ENCODE data around the gene STX11.
A peak's percentile ranks its signal among the peaks of the same experiment; 100 is the strongest.
"Not testable (repeated sequence)": the region's sequence is repeated elsewhere in the genome, so short reads cannot be mapped to it uniquely, and the experiment has no call there.

The STX11 gene

GRCh38 chr6:144149894-144150709 is at the start of gene STX11:
TSS of gene STX11 (plus strand) at chr6:144150517. CDS start at chr6:144186628, 36,111 bp downstream.
- peak; percentile 80 for DNase-seq

- no peak for DNase-seq
These were observed 47.2 kb upstream of the STX11 start for GRCh38 chr6:144103026-144103563.

GRCh38 chr6:144104488-144104887 is 45.8 kb upstream of the STX11 start:
- DNase-seq = no peak

DNA sequence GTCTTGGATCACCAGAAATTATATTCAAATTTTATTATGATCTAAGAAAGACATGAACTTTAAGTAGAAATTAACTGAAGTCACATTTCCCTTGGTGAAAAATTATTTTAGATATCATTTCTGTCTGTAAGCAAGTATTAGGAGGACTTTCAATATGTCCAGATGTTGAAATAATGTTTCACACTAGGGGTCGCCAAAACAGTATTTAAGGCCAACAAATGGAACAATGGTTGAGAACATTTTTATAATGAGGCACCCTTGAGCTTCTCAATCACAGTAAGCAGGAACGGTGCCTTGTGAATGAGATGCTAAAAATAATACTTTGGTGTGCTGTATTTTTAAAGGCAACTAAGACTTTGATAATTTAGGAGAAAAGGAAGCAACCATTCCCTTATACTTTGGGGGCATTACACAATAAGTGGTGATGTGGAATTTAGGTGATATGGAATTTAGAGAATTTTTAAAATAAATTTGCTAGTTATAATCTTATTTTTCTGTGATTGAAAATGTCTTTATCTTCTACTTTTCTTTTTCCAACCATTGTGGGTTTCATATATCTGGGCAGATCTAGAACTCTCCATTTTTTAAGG is 45.3 kb upstream of the STX11 start:
- no peak for DNase-seq

GRCh38 chr6:144106206-144106605 is 44.1 kb upstream of the STX11 start:
- DNase-seq = no peak

GRCh38 chr6:144110210-144110609 is 40.1 kb upstream of the STX11 start:
- DNase-seq = no peak

- DNase-seq = no peak
These were observed 37.0 kb upstream of the STX11 start for GRCh38 chr6:144113366-144113765.

DNA sequence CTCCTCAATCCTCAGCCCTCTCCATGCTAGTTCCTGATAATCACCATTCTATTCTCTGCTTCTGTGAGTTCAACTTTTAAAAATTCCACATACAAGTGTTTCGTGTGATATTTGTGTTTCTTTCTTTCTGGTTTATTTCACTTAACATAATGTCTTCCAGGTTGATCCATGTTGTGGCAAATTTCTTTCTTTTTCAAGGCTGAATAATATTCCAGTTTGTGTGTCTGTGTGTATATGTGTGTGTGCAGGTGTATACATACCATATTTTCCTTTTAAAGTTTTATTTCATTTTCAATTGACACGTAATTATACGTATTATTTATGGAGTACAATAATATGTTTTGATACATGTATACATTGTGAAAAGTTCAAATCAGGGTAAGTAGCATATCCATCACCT is 35.1 kb upstream of the STX11 start:
- no peak for DNase-seq

- no peak for DNase-seq
These were observed 30.9 kb upstream of the STX11 start for GRCh38 chr6:144119376-144119775.

DNA sequence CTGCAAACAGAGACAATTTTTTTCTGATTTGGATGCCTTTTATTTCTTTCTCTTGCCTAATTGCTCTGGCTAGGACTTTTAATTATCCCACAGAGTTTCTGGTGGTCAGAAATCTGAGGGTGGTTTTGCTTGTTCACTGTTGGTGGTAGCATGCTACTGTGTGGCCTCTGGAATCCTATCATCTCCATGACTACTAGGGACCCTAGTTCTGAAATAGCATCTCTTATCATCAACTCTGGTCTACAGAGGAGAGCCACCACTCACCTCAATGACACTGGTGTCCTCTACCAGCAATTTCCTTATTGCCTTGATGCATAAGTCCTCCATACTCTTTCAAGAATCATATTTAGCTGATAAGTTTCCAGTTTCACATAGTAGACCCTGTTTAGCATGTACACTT is 27.5 kb upstream of the STX11 start:
- DNase-seq = no peak

GRCh38 chr6:144123421-144123820 is 26.9 kb upstream of the STX11 start:
- no peak for DNase-seq

DNA sequence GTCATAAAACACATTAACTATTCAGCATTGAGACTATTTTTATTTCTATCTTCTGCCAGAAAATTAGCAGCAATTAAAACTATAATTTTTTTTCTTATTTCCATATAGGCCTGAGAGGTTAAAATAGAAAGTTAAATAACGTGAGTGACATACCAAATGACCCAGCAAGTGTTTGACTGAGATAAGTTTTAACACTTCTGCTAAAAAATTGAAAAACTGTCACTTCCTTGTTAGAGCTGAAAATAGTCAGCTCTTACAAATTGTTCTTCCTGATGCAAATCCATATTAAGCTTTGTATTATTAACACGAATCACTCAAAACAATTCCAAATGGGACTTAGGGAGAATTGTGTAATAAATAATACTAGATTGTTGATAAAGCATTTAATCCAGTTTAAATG is 26.5 kb upstream of the STX11 start:
- no peak for DNase-seq

- DNase-seq = no peak
These were observed 23.2 kb upstream of the STX11 start for GRCh38 chr6:144127097-144127496.

DNA sequence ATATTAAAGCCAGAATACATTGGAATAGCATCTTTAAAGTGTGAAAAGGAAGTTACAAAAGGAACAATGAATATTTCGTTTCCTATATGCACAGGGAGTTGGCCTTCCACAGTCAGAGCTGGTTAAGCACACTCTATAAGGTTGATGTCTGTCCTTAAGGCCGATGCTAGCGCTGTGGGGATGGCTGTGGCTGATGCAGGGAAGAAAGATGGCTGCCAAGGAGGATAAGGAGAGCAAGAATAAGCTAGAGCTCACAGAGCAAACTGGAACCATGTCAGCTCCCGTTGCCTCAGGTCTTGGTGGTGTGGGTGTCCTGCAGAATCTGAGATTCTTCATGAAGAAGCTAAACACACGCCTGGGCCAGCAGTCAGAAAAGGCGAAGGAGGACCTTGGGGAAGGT is 20.8 kb upstream of the STX11 start:
- no peak for DNase-seq

- no peak for DNase-seq
These were observed 19.0 kb upstream of the STX11 start for GRCh38 chr6:144131248-144131709.

DNA sequence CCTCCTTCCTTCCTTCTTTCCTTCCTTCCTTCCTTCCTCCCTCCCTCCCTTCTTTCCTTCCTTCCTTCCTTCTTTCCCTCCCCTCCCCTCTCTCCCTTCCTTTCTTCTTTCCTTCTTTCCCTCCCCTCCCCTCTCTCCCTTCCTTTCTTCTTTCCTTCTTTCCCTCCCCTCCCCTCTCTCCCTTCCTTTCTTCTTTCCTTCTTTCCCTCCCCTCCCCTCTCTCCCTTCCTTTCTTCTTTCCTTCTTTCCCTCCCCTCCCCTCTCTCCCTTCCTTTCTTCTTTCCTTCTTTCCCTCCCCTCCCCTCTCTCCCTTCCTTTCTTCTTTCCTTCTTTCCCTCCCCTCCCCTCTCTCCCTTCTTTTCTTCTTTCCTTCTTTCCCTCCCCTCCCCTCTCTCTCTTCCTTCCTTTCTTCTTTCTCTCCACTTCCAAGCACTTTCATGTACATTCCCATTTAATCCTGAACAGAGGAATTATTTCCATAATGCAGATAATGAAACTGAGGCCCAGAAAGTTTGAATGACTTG is 18.1 kb upstream of the STX11 start:
- DNase-seq = not testable (repeated sequence)

- no peak for DNase-seq
These were observed 17.0 kb upstream of the STX11 start for GRCh38 chr6:144133225-144133821.

DNA sequence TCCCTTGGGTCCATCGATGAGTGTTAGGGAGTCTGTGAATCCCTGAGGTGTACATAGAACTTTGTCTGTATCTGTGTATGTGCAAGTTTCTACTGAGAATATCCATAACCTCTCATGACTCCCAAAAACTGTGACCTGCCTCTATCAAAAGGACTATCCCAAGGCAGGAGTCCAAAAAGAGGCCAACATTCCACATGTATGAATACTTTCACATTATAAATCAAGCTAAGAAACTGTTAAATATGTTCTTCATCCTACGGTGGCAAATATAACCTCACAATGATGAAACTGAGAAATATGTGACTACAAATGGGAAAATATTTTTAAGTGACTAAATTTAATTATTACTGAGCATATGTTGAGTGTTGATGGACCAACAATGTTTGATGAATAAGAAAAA is 16.1 kb upstream of the STX11 start:
- no peak for DNase-seq

DNA sequence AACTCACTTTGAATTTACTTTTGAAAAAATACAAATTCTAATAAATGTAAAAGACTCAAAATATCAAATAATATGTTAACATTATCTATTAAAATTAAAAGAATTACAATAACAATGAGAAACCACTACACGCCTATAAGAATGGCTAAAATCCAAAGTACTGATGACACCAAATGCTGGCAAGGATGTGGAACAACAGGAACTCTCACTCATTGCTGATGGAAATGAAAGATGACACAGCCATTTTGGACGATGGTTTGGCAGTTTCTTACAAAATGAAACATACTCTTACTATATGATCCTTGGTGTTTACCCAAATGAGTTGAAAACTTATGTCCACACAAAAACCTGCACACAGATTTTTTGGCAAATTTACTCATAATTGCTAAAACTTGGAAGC is 15.6 kb upstream of the STX11 start:
- DNase-seq = no peak

GRCh38 chr6:144138542-144138941 is 11.8 kb upstream of the STX11 start:
- no peak for DNase-seq

DNA sequence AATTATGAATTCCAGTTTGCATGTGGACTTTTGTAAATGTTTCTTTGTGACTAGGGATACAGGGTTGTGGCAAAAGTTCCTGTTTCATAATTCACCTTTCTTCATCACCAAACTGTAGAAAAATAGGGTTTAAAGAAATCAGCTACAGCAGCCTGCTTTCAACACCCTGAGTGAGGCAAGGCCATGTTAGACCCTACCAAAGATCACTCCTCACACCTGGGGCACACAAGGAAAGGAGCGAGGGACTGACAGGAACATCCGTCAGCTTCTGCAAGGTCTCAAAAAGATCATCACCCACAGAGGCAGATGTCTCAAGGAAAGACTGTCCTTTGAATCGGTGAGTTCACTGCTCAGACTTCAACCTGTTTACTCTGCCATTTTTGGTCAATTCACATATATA is 10.5 kb upstream of the STX11 start:
- DNase-seq = no peak

- DNase-seq = no peak
These were observed 9.4 kb upstream of the STX11 start for GRCh38 chr6:144140867-144141266.

- DNase-seq = no peak
These were observed 8.8 kb upstream of the STX11 start for GRCh38 chr6:144141470-144141869.

GRCh38 chr6:144143106-144143505 is 7.2 kb upstream of the STX11 start:
- DNase-seq = no peak

Data from activated T-cell treated with anti-CD3 and anti-CD28 coated beads, Interleukin-2, amount 50 U/mL, for 1 hour (primary cell).